Fibroblast of mammary gland (primary cell): ENCODE measurements around the gene PAQR5.

Experiments used
- DNase-seq: peaks from one replicate; pipeline ENCODE4 v3.0.0-alpha.2; 2010; ENCODE audit warnings: low read depth
- H3K4me3 ChIP-seq: 2 replicates; pipeline ENCODE4 v1.5.1; 2011; ENCODE audit warnings: low read depth, mild to moderate bottlenecking, low read length, moderate library complexity; ENCODE audit not compliant: control insufficient read depth
- CTCF ChIP-seq: conservative IDR thresholded peaks from 2 replicates; pipeline ENCODE4 v1.5.1; 2011; ENCODE audit warnings: low read depth, low read length, inconsistent platforms; ENCODE audit not compliant: control insufficient read depth, insufficient read depth

PAQR5 gene

GRCh38 chr15:69384626-69385598 lies 86.2 kb downstream of the PAQR5 start:
- no peak for TF ChIP-seq CTCF
- H3K4me3 ChIP-seq: no peak overlapping the region
- no peak for DNase-seq

GRCh38 chr15:69385831-69386230 lies 87.1 kb downstream of the PAQR5 start:
- H3K4me3 ChIP-seq: no peak overlapping the region
- TF ChIP-seq CTCF: no peak
- DNase-seq: no peak

- H3K4me3 ChIP-seq: no peak overlapping the region
- DNase-seq: no peak
- TF ChIP-seq CTCF: no peak
Observed at GRCh38 chr15:69386284-69386683, 87.6 kb downstream of the PAQR5 start.

- no peak for TF ChIP-seq CTCF
- no peak overlapping the region for H3K4me3 ChIP-seq
- DNase-seq: peak; percentile 9
Observed at GRCh38 chr15:69388260-69388705, 89.6 kb downstream of the PAQR5 start.

GRCh38 chr15:69389426-69389825 lies 90.7 kb downstream of the PAQR5 start:
- H3K4me3 ChIP-seq: no peak overlapping the region
- DNase-seq: no peak
- TF ChIP-seq CTCF: no peak

- DNase-seq: peak; percentile 82
- H3K4me3 ChIP-seq: no peak overlapping the region
- no peak for TF ChIP-seq CTCF
Observed at GRCh38 chr15:69390575-69390974, 91.9 kb downstream of the PAQR5 start.
